GM18502 (cell line): Measurements from ENCODE around the gene KRT24.
"Not testable (repeated sequence)": the region's sequence is repeated elsewhere in the genome, so short reads cannot be mapped to it uniquely, and the experiment has no call there.

Experiments
- ATAC-seq: cut with Tn5 transposase; IDR thresholded peaks from one replicate; pipeline ENCODE4 v1.9.1; 2021; ENCODE audit warnings: mild to moderate bottlenecking; ENCODE audit not compliant: unreplicated experiment, poor library complexity

Gene KRT24

DNA sequence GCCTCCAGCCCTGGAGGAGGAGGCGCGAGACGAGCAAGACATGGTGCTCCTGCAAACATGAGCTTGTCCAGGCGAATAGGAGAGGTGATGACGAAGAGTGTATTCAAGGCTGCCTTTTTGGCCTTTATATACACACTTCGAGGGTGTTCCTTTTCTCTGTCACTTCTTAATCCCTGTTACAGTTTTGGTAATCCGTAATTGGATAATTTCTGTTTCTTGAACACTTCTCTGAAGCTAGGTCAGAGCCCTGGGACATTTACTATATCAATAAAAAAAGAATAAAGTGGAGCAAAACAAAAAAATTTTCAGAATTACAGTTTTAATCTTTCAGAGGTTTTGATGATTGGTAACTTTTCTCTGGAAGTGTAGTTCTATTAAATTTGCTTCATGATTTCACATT lies at the start of gene KRT24:
TSS of gene KRT24 (minus strand) at position 101 of the 400 bp plus-strand sequence. CDS start at position 42, 59 bp downstream.
- no peak for ATAC-seq

DNA sequence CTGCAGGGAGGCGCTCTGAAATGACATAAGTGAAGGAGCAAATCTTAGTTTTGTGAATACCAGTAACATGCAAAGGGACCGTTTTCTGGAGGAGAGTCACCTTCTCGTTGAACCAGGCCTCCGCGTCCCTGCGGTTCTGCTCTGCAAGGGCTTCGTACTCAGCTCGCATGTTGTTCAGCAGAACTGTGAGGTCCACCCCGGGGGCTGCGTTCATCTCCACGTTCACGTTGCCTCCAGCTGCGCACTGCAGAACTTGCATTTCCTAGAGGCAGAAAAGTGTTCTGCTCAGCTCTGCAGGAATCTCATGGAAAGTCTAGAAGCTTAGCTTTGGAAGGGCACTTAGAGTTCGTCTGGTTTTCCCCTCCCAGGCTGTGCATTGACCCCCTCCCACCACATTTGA lies 47.5 kb upstream of the KRT24 start:
- ATAC-seq = no peak

- no peak for ATAC-seq
Measured at GRCh38 chr17:40750391-40750790, 46.8 kb upstream of the KRT24 start.

DNA sequence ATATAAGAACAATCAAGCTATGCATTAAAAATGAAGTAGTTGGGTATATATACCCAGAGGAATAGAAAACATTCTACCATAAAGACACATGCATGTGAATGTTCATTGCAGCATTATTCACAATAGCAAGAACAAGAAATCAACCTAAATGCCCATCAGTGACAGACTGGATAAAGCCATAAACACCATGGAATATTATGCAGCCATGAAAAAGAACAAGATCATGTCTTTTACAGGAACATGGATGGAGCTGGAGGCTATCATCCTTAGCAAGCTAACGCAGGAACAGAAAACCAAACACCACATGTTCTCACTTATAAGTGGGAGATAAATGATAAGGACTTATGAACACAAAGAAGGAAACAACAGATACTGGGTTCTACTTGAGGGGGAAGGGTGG lies 45.1 kb upstream of the KRT24 start:
- not testable (repeated sequence) for ATAC-seq

DNA sequence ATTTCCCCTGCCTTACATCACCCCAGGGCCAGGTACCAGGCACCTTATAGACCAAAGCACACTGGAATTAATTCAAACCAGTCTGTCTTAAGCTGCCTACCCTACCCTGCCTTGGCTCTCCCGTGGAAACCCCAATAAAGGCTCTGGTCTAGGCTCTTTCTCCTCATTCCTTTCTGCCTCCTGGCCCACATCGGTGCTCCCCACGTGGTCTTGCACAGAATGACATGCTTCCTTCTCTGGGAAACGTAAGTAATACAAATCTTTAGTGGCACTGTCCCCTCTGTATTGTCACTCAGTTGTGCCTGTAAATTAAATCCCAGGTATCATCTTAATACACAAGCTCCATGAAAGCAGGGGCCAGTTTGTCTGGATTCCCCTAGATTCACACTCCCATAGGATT lies 35.0 kb upstream of the KRT24 start:
- ATAC-seq = no peak

- no peak for ATAC-seq
Measured at GRCh38 chr17:40735016-40735415, 31.5 kb upstream of the KRT24 start.

DNA sequence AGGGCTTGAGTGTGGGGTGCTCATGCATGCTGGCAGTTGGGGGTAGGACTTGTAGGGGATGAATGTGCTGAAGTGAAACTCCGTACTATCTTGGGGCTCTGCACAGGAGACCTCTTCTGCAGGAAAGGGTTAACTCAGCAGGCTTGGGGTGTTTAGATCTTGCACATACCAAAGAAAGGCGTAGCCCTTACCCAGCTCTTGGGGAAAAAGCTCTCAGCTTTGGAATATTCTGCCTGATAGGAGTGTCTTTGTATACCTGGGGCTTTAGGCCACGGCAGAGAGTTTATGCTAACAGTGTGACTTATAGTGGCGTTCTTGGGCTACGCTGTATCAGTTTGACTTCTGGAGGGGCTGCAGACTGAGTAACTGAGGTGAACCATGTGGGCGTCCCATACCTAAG lies 30.5 kb upstream of the KRT24 start:
- no peak for ATAC-seq

GRCh38 chr17:40730970-40731369 lies 27.4 kb upstream of the KRT24 start:
- no peak for ATAC-seq

- ATAC-seq = no peak
Measured at GRCh38 chr17:40727447-40728231, 24.1 kb upstream of the KRT24 start.

DNA sequence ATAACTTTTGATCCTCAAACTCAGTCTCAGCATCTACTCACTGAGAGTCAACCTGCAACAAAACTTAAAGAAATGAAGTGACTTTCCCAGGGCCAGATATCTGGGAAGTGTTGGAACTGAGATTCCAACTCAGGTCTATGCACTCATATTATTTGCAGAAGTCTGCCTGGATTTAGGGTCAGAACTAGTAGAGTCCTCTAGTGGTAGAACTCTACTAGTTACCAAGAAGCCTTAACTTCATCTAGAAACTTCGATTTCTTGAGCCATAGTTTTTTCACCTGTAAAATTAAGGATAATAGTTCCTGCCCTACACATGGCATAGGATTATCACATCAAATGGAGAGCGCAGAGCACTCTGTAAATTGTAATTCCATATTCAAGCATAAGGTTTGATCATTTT lies 23.4 kb upstream of the KRT24 start:
- no peak for ATAC-seq

DNA sequence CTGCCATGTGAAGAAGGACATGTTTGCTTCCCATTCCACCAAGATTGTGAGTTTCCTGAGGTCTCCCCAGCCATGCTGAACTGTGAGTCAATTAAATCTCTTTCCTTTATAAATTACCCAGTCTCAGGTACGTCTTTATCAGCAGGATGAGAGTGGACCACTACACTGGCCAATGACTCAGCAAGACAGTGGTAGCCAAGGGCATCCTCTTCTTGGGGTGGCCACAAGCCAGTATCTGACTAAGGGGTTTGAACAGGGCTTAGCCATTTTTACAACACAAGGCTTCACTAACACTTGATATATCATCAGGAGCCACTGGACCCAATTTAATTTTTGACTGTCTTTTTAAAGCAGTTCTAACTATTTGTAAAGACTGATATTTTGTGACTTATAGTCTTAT lies 21.1 kb upstream of the KRT24 start:
- ATAC-seq = no peak

- no peak for ATAC-seq
Measured at GRCh38 chr17:40722241-40722640, 18.7 kb upstream of the KRT24 start.

DNA sequence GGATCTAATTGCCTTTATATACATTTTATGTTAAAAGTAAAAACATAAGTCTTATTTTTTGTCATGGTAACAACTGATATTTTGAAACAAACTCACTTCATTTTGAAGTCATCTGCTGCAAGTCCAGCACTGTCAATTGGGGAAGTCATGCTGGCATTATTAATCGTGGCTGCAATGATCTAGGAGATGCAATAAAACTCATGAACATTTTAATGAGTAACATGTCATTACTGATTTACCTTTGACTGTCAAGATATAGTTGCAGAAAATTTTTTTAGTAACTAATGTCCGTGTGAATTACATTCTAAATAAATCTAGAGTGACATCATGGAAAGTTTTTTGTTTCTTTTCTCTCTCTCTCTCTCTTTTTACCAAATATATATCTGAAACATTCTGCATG lies 17.3 kb upstream of the KRT24 start:
- no peak for ATAC-seq

GRCh38 chr17:40718930-40719329 lies 15.4 kb upstream of the KRT24 start:
- ATAC-seq = no peak

DNA sequence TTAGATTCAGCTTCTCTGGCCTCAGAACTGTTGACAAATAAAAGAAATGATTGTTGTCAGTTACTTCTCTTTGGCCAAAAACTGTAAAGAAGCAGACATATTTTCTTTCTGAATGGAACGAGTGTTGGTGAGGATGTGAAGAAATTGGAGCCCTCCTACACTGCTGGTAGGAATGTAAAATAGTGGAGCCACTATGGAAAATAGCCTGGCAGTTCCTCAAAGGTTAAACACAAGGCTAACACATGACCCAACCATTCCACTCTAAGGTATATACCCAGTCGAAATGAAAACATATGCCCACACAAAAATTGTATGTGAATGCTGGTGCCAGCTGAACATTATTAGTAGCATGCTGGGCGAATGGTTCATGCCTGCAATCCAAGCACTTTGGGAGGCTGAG lies 14.2 kb upstream of the KRT24 start:
- ATAC-seq = no peak

GRCh38 chr17:40714473-40714872 lies 10.9 kb upstream of the KRT24 start:
- ATAC-seq = no peak

DNA sequence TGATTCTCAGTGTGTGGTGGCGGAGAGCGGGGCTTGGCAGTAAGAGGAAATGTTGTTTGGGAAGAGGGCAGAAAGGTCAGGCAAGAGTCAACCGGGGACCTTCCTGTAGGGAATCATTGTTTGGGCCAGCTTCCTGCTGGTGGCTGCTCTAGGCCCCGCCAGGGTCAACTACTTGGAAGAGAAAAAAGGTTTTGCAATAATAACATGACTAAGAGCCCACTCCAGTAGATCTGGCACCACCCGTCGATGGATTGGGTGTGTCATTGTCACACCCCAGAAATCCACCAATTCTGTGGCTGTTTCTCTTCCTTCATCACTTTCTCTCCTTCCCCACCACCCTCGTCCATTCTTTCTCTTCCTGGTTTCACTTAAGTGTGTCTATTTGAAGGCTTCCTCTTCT lies 4.2 kb upstream of the KRT24 start:
- ATAC-seq = no peak

GRCh38 chr17:40705584-40705983 lies 2.0 kb upstream of the KRT24 start:
- ATAC-seq = no peak

- ATAC-seq = no peak
Measured at GRCh38 chr17:40702271-40702670, 1.3 kb downstream of the KRT24 start.

DNA sequence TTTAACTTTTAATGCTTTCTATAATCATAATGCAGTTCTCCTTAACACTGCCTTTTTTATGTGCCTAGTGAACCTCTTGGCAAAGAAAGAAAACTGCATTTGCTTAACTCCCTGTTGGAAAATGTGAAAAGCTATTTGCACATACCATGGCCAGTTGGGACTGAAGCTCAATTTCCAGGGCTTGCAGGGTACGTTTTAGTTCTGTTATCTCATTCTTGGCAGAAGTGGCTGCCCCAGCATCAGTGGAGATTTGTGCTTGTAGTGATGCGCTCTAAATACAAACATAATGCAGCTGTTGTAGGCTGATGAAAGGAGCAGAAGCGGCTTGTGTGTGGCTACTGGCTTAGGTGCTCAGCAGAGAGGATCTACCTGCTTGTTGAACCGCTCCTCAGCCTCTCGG lies 3.7 kb downstream of the KRT24 start:
- ATAC-seq = no peak

DNA sequence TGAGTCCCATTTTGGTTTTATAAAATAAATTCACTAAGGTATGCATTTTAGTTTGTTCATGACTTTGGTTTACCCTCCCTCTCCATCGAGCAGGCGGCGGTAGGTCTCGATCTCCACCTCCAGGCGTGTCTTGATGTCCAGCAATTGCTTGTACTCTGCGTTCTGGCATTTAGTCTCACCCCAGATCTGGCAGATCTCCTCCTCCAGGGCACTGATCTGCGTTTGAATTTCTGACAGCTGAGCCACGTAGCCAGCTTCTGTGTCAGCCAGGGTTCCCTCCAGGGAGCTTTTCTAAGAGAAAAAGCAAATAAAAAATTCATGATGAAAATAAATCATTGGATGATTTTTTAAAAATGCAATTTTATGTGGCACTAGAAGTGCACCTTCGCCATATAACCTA lies 4.2 kb downstream of the KRT24 start:
- ATAC-seq = no peak

DNA sequence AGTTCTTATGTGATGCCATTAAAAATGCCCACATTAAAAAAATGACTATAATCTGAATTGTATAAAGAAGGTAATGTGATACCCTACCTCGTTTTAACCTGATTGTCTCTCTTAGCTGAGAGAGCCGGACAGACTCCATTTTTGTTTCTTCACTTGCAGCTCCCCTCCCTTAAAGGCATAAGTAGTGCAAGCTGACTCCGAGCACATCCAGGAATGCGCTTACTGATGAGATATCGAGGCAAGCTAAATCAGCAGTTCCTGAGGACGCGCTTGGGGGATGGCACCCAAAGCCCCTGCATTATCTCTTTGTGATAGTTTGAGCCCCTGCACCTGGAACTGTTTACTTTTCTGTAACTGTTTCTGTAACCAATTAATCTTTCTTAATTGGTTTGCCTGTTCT lies 6.3 kb downstream of the KRT24 start:
- no peak for ATAC-seq
